ENCODE data around the gene ITSN2.

ITSN2 gene

DNA sequence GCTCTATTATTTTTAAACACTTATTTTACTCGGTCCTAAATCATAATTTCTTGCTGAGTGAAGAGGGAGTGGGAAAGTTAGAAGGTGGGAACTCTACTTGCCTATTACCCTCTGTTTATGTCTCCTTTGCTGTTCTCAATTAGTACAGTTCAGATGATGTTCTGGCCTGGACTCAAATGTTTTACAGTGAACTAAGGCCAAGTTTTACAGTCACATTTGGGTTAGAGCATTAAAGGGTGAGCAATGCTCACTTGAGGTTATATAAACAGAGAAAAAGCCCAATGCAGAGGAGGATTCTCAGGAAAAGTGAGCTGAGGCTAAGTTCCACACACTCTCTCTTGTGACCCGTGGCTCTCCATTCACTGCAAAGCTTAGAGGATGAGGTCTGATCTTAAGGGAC is 52.4 kb downstream of the ITSN2 start:
- no peak overlapping the region for H3K9ac ChIP-seq
- H3K36me3 ChIP-seq: peaks cover 71 to 100% (median 88%) of the 10 kb centered on the region in 11 experiments
- TF ChIP-seq Cebpa-rat (IDR thresholded peaks at IDR 0.05): no peak
- H3K27me3 ChIP-seq: no peaks in the 10 kb centered on the region
- H3K27ac ChIP-seq: no peak overlapping the region
- peaks cover 0 to 19% (median 0%) of the 10 kb centered on the region in 11 experiments; a peak in 3 of 22 replicates for H4K20me1 ChIP-seq
- no peak overlapping the region for H3K4me3 ChIP-seq
- H3K9me3 ChIP-seq (replicated peaks in 1 of 11): no peaks in the 10 kb centered on the region
- no peaks in the 10 kb centered on the region for H3K4me1 ChIP-seq
- no peak overlapping the region for H3K4me2 ChIP-seq

DNA sequence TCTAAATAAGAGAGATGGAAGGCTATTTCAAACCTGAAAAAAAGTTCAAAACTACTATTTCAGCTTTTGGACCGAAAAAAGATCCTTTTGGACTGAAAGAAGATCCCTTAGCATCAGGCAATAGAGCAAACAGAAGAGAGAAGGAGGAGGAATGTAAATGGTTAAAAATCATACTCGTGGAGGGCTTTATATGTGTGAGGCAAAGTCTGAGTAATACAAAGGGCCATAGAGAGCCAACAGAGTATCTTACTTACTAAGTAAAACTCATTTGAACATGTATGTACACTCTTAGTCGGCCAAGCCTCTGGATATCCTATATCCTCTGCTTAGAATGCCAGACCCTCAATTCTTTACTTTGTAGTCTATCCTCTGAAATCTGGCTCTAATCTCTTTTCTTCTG is 55.7 kb downstream of the ITSN2 start:
- peaks cover 0 to 5% (median 0%) of the 10 kb centered on the region in 11 experiments; a peak in 2 of 22 replicates for H4K20me1 ChIP-seq
- no peak overlapping the region for H3K4me3 ChIP-seq
- TF ChIP-seq Cebpa-rat (IDR thresholded peaks at IDR 0.05): no peak
- H3K27ac ChIP-seq: no peak overlapping the region
- no peaks in the 10 kb centered on the region for H3K9me3 ChIP-seq (replicated peaks in 1 of 11)
- H3K27me3 ChIP-seq: no peaks in the 10 kb centered on the region
- no peaks in the 10 kb centered on the region for H3K4me1 ChIP-seq
- no peak overlapping the region for H3K9ac ChIP-seq
- H3K36me3 ChIP-seq: peaks cover 76 to 100% (median 95%) of the 10 kb centered on the region in 11 experiments
- no peak overlapping the region for H3K4me2 ChIP-seq

DNA sequence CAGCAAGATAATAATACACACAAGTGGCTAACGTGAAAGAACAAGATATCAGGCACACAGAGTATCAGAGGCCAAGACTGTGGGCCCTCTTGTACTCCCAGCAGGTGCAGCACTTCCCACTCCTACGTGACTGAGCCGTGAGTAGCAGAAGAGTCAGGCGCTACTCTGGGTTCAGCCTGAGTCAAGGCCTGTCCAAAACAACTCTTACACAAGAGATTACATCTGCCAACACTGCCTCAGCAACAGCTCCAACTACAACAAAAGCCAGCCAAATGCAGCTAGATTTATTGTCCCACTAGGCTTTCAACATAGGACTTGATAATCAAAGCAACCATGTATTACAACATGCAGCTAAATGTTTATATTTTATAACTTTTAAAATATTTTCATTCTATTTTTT is 56.2 kb downstream of the ITSN2 start:
- no peaks in the 10 kb centered on the region for H3K4me1 ChIP-seq
- H3K4me2 ChIP-seq: no peak overlapping the region
- H4K20me1 ChIP-seq: peaks cover 0 to 5% (median 0%) of the 10 kb centered on the region in 11 experiments; a peak in 2 of 22 replicates
- peaks cover 76 to 100% (median 95%) of the 10 kb centered on the region in 11 experiments for H3K36me3 ChIP-seq
- H3K27me3 ChIP-seq: no peaks in the 10 kb centered on the region
- TF ChIP-seq Cebpa-rat (IDR thresholded peaks at IDR 0.05): no peak
- no peak overlapping the region for H3K9ac ChIP-seq
- H3K27ac ChIP-seq: no peak overlapping the region
- H3K9me3 ChIP-seq (replicated peaks in 1 of 11): no peaks in the 10 kb centered on the region
- no peak overlapping the region for H3K4me3 ChIP-seq

DNA sequence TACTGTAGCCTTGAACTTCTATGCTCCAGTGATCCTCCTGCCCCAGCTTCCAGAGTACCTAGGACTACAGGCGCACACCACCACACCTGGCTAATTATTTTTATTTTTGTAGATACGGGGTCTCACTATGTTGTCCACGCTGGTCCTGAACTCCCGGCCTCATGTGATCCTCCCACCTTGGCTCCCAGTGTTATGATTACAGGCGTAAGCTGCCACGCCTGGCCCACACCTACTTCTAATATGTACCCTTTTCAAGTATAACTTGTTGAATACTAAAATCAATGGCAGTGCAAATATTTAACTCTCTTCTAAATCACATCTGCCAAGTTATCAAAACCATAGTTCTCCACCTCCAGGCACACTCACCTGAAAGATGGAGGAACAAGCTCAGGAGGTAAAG is 58.7 kb downstream of the ITSN2 start:
- Histone ChIP-seq H3K36me3 (peaks cover 82 to 100% (median 94%) of the 10 kb centered on the region in 11 experiments), H3K4me2 (no peak overlapping the region), H3K9me3 (replicated peaks in 1 of 11) (no peaks in the 10 kb centered on the region), H3K4me3 (no peak overlapping the region), H3K27ac (no peak overlapping the region), H3K27me3 (no peaks in the 10 kb centered on the region), H4K20me1 (peaks cover 0 to 7% (median 0%) of the 10 kb centered on the region in 11 experiments; a peak in 2 of 22 replicates), H3K4me1 (no peaks in the 10 kb centered on the region), H3K9ac (no peak overlapping the region)
- no peak for TF ChIP-seq Cebpa-rat (IDR thresholded peaks at IDR 0.05)

DNA sequence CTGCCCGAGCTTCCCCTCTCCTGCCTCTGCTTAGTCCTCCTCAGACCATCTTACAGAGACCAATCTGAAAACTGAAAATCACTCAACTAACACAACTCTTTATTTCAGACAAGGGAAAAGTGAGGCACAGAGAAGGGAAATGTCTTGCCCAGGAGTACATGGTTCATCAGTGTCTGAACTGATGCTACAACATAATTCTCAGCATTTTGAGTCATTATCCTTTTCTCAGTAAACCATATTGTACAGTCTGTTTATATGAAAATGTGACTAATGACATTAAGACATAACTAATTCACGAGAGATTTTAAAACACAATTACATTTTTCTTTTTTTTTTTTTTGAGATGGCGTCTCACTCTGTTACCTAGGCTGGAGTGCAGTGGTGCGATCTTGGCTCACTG is 62.7 kb downstream of the ITSN2 start:
- H3K27me3 ChIP-seq: no peaks in the 10 kb centered on the region
- no peaks in the 10 kb centered on the region for H3K4me1 ChIP-seq
- peaks cover 92 to 100% (median 99%) of the 10 kb centered on the region in 11 experiments for H3K36me3 ChIP-seq
- H4K20me1 ChIP-seq: peaks cover 0 to 4% (median 0%) of the 10 kb centered on the region in 11 experiments; a peak in 1 of 22 replicates
- H3K9me3 ChIP-seq (replicated peaks in 1 of 11): no peaks in the 10 kb centered on the region
- no peak for TF ChIP-seq Cebpa-rat (IDR thresholded peaks at IDR 0.05)
- no peak overlapping the region for H3K4me2 ChIP-seq
- H3K9ac ChIP-seq: no peak overlapping the region
- no peak overlapping the region for H3K4me3 ChIP-seq
- no peak overlapping the region for H3K27ac ChIP-seq

DNA sequence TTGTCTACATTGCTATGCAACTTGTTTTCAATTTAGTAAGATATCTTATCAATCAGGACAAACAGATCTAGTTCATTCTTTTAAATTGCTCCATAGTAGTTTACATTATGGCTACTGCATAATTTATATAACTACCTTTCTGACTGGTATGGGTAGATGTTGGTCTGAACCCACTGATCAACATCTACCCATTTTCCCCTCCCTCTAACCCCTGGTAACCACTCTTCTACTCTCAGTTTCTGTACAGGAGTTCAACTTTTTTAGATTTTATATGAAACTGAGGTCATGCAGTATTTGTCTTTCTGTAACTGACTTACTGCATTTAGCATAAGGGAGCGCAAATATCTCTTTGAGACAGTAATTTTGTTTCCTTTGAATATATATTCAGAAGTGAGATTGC is 73.2 kb downstream of the ITSN2 start:
- peaks cover 25 to 97% (median 70%) of the 10 kb centered on the region in 11 experiments for H3K36me3 ChIP-seq
- no peaks in the 10 kb centered on the region for H3K4me1 ChIP-seq
- no peak overlapping the region for H3K9ac ChIP-seq
- no peak overlapping the region for H3K4me2 ChIP-seq
- H3K9me3 ChIP-seq (replicated peaks in 1 of 11): no peaks in the 10 kb centered on the region
- H3K4me3 ChIP-seq: no peak overlapping the region
- no peaks in the 10 kb centered on the region for H3K27me3 ChIP-seq
- no peak for TF ChIP-seq Cebpa-rat (IDR thresholded peaks at IDR 0.05)
- no peak overlapping the region for H3K27ac ChIP-seq
- H4K20me1 ChIP-seq: no peaks in the 10 kb centered on the region

DNA sequence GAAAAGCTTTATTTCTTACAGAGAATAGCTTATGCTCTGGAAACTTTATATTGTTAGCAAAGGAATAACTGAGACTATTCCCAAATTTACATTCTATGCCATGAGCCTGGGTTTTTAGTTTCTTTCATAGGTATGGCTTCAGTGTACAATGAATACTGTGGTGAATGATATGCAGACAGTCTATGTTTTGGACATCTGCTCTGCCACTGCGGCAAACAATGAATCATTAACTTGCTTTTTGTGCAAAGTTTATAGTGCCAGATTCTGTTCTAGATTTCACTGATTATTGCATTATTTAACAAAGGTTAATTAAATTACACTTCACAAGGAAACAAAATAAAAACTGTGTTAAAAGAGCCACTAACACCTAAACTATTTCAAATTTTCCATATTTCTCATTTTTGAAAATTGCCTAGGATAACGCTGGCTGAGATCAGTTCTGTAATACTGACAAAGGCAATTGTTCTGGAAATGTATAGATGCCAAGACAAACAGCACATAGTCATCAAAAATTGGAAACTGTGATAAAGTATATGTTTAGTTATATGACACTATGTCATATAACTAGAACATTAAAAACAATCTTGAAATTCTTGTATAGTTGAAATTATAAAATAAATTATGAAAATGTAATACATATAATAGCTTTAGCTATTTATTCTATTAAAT is 74.7 kb downstream of the ITSN2 start:
- Histone ChIP-seq H3K4me1 (no peaks in the 10 kb centered on the region), H3K4me2 (no peak overlapping the region), H3K4me3 (no peak overlapping the region), H3K27me3 (no peaks in the 10 kb centered on the region), H4K20me1 (no peaks in the 10 kb centered on the region), H3K27ac (no peak overlapping the region), H3K9me3 (replicated peaks in 1 of 11) (no peaks in the 10 kb centered on the region), H3K9ac (no peak overlapping the region), H3K36me3 (peaks cover 20 to 97% (median 66%) of the 10 kb centered on the region in 11 experiments)
- no peak for TF ChIP-seq Cebpa-rat (IDR thresholded peaks at IDR 0.05)

DNA sequence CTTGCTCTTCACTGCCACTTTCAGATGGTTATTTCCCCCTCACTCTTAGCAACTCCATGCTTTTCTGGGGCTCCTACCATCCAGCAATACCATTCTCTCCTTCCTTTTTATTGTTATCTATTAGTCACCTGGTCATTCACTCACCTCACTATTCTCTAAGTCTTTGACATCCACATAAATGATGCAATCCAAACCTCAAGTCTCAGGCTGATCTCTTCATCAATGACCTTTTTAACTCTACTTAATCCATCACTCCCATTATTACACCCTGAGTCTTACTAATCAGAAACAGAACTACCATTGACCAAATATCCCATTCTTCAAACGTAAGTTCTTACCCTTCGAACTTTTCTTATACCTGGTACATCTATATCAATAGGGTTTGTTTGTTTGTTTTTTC is 79.7 kb downstream of the ITSN2 start:
- Histone ChIP-seq H3K27me3 (no peaks in the 10 kb centered on the region), H3K4me1 (peaks cover 0 to 16% (median 0%) of the 10 kb centered on the region in 10 experiments; a peak in 8 of 20 replicates), H3K9me3 (replicated peaks in 1 of 11) (no peaks in the 10 kb centered on the region), H3K9ac (no peak overlapping the region), H4K20me1 (peaks cover 0 to 23% (median 0%) of the 10 kb centered on the region in 11 experiments; a peak in 3 of 22 replicates), H3K4me3 (no peak overlapping the region), H3K4me2 (no peak overlapping the region), H3K36me3 (peaks cover 27 to 100% (median 55%) of the 10 kb centered on the region in 11 experiments), H3K27ac (no peak overlapping the region)
- TF ChIP-seq Cebpa-rat (IDR thresholded peaks at IDR 0.05): no peak

DNA sequence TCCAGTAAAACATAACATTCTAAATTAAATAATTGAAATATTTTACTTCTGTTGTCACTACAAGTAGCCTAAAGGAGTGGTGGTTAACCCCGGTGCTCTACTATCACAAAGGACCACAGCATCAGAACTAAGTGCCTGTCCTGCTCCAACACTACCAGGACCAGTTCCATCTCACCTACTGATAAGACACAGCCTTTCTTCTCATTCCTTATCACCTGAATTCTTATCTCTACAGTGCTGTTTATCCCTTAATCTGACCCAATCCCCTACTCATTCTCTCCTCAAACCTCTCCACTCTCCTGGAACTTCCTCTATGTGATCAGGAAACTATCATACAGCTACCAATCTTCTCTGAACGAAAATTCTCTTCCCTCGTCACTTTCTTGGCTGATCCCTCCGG is 80.2 kb downstream of the ITSN2 start:
- no peak overlapping the region for H3K4me2 ChIP-seq
- no peak overlapping the region for H3K9ac ChIP-seq
- H3K4me1 ChIP-seq: peaks cover 0 to 16% (median 0%) of the 10 kb centered on the region in 10 experiments; a peak in 8 of 20 replicates
- peaks cover 28 to 100% (median 54%) of the 10 kb centered on the region in 11 experiments for H3K36me3 ChIP-seq
- H3K27ac ChIP-seq: no peak overlapping the region
- TF ChIP-seq Cebpa-rat (IDR thresholded peaks at IDR 0.05): no peak
- no peaks in the 10 kb centered on the region for H3K9me3 ChIP-seq (replicated peaks in 1 of 11)
- H4K20me1 ChIP-seq: peaks cover 0 to 27% (median 0%) of the 10 kb centered on the region in 11 experiments; a peak in 3 of 22 replicates
- H3K27me3 ChIP-seq: no peaks in the 10 kb centered on the region
- H3K4me3 ChIP-seq: no peak overlapping the region
